Activated T-cell treated with anti-CD3 and anti-CD28 coated beads, Interleukin-2, amount 50 U/mL, for 1 hour (primary cell): Measurements from ENCODE around the gene NPAS1.
A peak's percentile ranks its signal among the peaks of the same experiment; 100 is the strongest.

Source experiments
- DNase-seq: peaks from one replicate; pipeline ENCODE4 v3.0.0-alpha.2; 2020

NPAS1 gene

GRCh38 chr19:47082493-47082892 lies 62.9 kb downstream of the NPAS1 start:
- DNase-seq, result no peak

DNA sequence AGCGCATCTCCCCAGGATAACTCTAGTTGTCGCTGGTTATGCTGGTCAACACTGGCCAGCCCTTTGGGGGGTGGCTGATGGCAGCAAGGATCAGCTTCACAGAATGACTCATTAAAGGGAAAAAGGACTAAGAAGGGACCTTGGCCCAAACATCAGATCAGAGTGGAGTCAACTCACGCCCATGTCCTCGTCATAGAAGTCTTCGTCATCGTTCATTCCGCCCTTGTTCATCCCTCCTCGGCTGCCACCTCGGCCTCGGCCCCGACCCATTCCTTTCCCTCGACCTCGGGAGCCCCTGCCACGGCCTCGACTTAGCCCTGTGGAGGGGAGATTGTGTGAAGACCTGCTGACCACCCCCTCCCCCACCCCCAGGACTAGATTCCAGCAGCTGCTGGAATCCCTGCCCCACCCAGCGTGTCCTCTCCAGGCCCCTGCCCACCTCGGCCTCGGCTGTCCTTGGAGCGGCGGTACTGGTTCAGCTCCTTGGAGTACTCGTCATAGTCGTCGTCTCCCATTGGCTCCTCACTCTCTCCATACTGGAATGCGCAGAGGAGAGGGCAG lies 65.3 kb downstream of the NPAS1 start:
- no peak for DNase-seq

DNA sequence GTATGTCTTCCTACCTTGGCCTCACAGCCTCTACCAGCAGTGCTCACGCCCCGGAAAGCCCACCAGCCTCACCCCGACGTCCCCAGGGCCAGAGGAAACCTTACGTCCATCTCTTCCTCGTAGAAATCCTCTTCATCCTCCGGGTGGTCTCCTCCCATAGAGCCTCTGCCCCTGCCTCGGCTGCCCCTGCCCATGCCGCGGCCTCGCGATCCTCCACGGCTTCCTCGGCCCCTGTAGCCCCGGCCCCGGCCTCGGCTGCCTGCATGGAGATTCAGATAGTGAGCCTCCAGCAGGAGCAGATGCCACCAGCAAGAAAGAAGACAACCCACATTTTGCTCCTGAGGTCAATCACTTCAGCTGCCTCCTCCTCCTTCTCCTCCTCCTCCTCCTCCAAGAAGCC lies 66.6 kb downstream of the NPAS1 start:
- no peak for DNase-seq

DNA sequence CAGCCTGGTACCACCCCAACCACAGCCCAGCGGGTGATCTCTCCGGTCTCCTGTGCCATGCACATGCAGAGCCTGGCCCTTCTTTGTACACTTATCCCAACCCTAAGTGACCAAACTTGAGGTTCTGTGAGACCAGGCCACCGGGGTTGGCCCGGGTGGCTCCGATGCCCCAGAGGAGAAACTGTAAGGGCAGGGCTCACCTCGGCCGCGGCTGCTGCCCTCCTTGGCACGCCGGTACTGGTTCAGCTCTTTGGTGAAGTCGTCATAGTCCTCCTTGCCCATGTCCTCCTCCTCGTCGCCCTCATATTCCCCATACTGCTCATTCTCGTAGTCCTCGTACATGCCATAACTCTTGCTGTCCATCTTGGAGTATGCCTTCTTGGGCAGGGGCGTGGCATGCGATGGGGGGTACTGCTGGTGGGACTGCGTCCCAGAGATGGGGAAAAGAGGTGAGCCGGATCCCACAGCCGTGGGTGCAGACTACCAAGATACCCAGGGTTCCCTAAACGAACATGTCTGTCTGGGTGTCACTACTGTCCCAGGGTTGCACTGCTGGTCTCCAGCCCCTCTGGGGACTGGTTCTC lies 70.2 kb downstream of the NPAS1 start:
- DNase-seq, result no peak

DNA sequence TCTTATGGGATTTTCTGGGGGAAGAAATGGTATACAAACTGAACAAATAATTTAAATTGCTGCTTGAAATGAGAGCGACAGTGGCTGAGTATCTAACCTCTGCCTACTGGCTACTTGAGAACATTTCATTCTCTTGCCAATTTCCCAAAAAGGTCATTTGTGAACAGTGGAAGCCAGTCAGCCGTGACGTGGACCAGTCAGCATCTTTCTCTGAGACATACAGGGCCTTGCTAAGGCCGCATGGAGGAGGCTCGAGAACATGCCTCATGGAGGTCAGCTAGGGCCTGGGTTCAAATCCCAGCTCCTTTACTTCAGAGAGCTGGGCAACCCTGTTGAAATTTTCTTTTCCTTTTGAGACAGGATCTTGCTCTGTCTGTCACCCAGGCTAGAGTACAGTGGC lies 73.6 kb downstream of the NPAS1 start:
- no peak for DNase-seq

DNA sequence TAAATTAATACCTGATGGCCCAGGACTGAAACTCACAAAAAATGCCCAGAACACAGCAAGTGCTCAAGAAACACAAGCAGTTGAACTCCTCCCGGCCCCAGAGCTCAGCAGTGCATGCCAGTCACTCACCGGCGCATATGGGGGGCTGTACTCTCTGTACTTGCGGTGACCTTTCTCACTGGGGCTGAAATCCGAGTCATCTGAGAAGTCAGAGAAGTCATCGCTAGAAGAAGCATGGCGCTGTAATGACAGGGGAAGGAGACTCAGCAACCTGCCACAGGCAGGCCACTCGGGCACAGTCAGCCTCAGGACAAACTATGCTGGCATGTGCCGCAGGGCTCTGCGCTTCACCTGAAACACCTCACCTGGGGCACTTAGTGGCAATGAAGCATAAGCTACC lies 74.2 kb downstream of the NPAS1 start:
- DNase-seq, result no peak

- DNase-seq, result peak; percentile 54
These were observed 75.2 kb downstream of the NPAS1 start for GRCh38 chr19:47094557-47095475.
